Keratinocyte (primary cell): ENCODE results near the gene GTF3C5. TPM values are rescaled to one million over a fixed set of nuclear protein-coding genes. Genes with fewer than 3 reads are reported as not detected.

Experiments
- DNase-seq: peaks from one replicate; pipeline ENCODE4 v3.0.0-alpha.2; 2011; ENCODE audit warnings: low read depth, missing footprints, low spot score
- FAIRE-seq: peaks from 2 replicates; lab custom pipeline; 2011; peaks lifted over from hg19 to GRCh38; lab: Jason Lieb, UNC
- H2AFZ ChIP-seq: 2 replicates; pipeline ENCODE4 v1.6.0; 2012; ENCODE audit warnings: low read length, control low read depth, inconsistent platforms; ENCODE audit not compliant: control insufficient read depth
- H3K27ac ChIP-seq: 2 replicates; pipeline ENCODE4 v1.5.1; 2011; ENCODE audit warnings: low read length; ENCODE audit not compliant: control insufficient read depth, insufficient read depth
- H3K27me3 ChIP-seq: 3 replicates; pipeline ENCODE4 v1.6.0; 2011; ENCODE audit warnings: low read length; ENCODE audit not compliant: control insufficient read depth, insufficient read depth; ENCODE audit errors: extremely low read depth
- H3K36me3 ChIP-seq, 2 experiments: 2 replicates in 1 of 2; 3 replicates in 1 of 2; pipeline ENCODE4 v1.5.1; 2011; ENCODE audit warnings: low read length in 2 of 2, mild to moderate bottlenecking in 1 of 2; ENCODE audit not compliant: control insufficient read depth in 2 of 2, insufficient read depth in 2 of 2; ENCODE audit errors: extremely low read depth in 1 of 2
- H3K4me1 ChIP-seq: 3 replicates; pipeline ENCODE4 v1.5.1; 2011; ENCODE audit warnings: low read length; ENCODE audit not compliant: control insufficient read depth, insufficient read depth; ENCODE audit errors: extremely low read depth
- H3K4me2 ChIP-seq: 3 replicates; pipeline ENCODE4 v1.6.0; 2011; ENCODE audit warnings: low read depth, low read length; ENCODE audit not compliant: control insufficient read depth, insufficient read depth; ENCODE audit errors: extremely low read depth
- H3K4me3 ChIP-seq, 3 experiments: fragments of 200-600 bp in 1 of 3; sonication (generic) in 1 of 3; 2 replicates in 2 of 3; 3 replicates in 1 of 3; pipeline ENCODE4 v1.5.1; 2011 to 2016; ENCODE audit warnings: low read length in 3 of 3, mild to moderate bottlenecking in 3 of 3, control low read depth in 2 of 3, inconsistent platforms in 1 of 3, low read depth in 1 of 3, mixed read lengths in 1 of 3, mixed run types in 1 of 3, moderate library complexity in 1 of 3; ENCODE audit not compliant: control insufficient read depth in 2 of 3, insufficient read depth in 2 of 3; ENCODE audit errors: extremely low read depth in 1 of 3
- H3K79me2 ChIP-seq: 2 replicates; pipeline ENCODE4 v1.6.0; 2012; ENCODE audit warnings: low read length; ENCODE audit not compliant: control insufficient read depth, insufficient read depth
- H3K9ac ChIP-seq: 3 replicates; pipeline ENCODE4 v1.6.0; 2011; ENCODE audit warnings: low read length; ENCODE audit not compliant: control insufficient read depth, insufficient read depth; ENCODE audit errors: extremely low read depth
- H3K9me1 ChIP-seq: 3 replicates; pipeline ENCODE4 v1.6.0; 2011; ENCODE audit warnings: low read length; ENCODE audit not compliant: control insufficient read depth, insufficient read depth; ENCODE audit errors: extremely low read depth
- H3K9me3 ChIP-seq: 2 replicates; pipeline ENCODE4 v1.5.1; 2012; ENCODE audit warnings: low read depth, low read length; ENCODE audit not compliant: control insufficient read depth
- H4K20me1 ChIP-seq: 3 replicates; pipeline ENCODE4 v1.6.0; 2011; ENCODE audit warnings: low read length; ENCODE audit not compliant: control insufficient read depth, insufficient read depth; ENCODE audit errors: extremely low read depth
- CTCF ChIP-seq, 3 experiments: IDR thresholded peaks in 1 of 3; conservative IDR thresholded peaks in 1 of 3; optimal IDR thresholded peaks in 1 of 3; 2 replicates in 2 of 3; 3 replicates in 1 of 3; pipeline versions ENCODE3 to v1.5.1; 2011; ENCODE audit warnings: low read length in 3 of 3, mild to moderate bottlenecking in 3 of 3, moderate library complexity in 2 of 3, control low read depth in 1 of 3, inconsistent platforms in 1 of 3; ENCODE audit not compliant: insufficient read depth in 2 of 3; ENCODE audit errors: extremely low read depth in 1 of 3
- EZH2 ChIP-seq: IDR thresholded peaks from one replicate; pipeline ENCODE4 v1.6.1; 2012; ENCODE audit warnings: inconsistent platforms, mild to moderate bottlenecking, low read length, moderate library complexity
- dilution Hi-C: fragments of 300-500 bp; cut with MboI; formaldehyde crosslinking; loops from one replicate; pipeline ENCODE4 v1.7.0; 2020; ENCODE audit warnings: low sequenced_read_pairs; ENCODE audit not compliant: extremely low pct_ligation_motif_present
- polyA plus RNA-seq, 5 experiments: library from polyadenylated mRNA; depleted of rRNA in 3 of 5; stranded (reverse) in 3 of 5; stranded (forward) in 1 of 5; unstranded in 1 of 5; fragments of >200 nt; gene quantifications; 1 replicate in 1 of 5; 2 replicates in 3 of 5; 3 replicates in 1 of 5; pipeline versions ENCODE4 v1.2.1 to v1.2.3, GENCODE V29; 2011 to 2012; ENCODE audit warnings: missing spikeins in 2 of 5, low read depth in 1 of 5, low replicate concordance in 1 of 5

Gene GTF3C5
- polyA plus RNA-seq, 1 donor (not counting 4 experiments of a cell fraction or from before 2014, with no cell fraction given), result 37.2 TPM

- Histone ChIP-seq H3K9ac (no peak overlapping the region), H3K9me3 (no peaks in the 10 kb centered on the region), H2AFZ (no peak overlapping the region), H3K36me3 (peaks cover 44 to 48% of the 10 kb centered on the region in 2 experiments), H3K4me2 (no peak overlapping the region), H3K4me3 (no peak overlapping the region), H3K9me1 (no peaks in the 10 kb centered on the region), H3K79me2 (no peaks in the 10 kb centered on the region), H3K27me3 (no peaks in the 10 kb centered on the region), H3K4me1 (no peaks in the 10 kb centered on the region), H4K20me1 (no peaks in the 10 kb centered on the region), H3K27ac (no peak overlapping the region)
- DNase-seq (no peak), FAIRE-seq (no peak)
- TF ChIP-seq EZH2 (no peak), CTCF (optimal IDR thresholded peaks at IDR 0.05 in 1 of 3, IDR thresholded peaks at IDR 0.05 in 1 of 3, conservative IDR thresholded peaks at IDR 0.05 in 1 of 3; ENCODE audit: extremely low read depth in 1 of 3, insufficient read depth in 2 of 3, low read length in 3 of 3) (no peak)
- dilution Hi-C loops, result no loop called here
These were observed 68.1 kb downstream of the GTF3C5 start for GRCh38 chr9:133098871-133099270.

- peaks cover 47 to 50% of the 10 kb centered on the region in 2 experiments for H3K36me3 ChIP-seq
These were observed 69.1 kb downstream of the GTF3C5 start for GRCh38 chr9:133099726-133100505.

More at GRCh38 chr9:133099726-133100505, 69.1 kb downstream of the GTF3C5 start:
- dilution Hi-C loops, result no loop called here
- DNase-seq (no peak), FAIRE-seq (no peak)
- H4K20me1 ChIP-seq, result no peaks in the 10 kb centered on the region
- H3K9me1 ChIP-seq, result no peaks in the 10 kb centered on the region
- no peaks in the 10 kb centered on the region for H3K79me2 ChIP-seq
- H3K9ac ChIP-seq, result no peak overlapping the region
- no peak for TF ChIP-seq EZH2
- TF ChIP-seq CTCF (optimal IDR thresholded peaks at IDR 0.05 in 1 of 3, IDR thresholded peaks at IDR 0.05 in 1 of 3, conservative IDR thresholded peaks at IDR 0.05 in 1 of 3; ENCODE audit: extremely low read depth in 1 of 3, insufficient read depth in 2 of 3, low read length in 3 of 3), result no peak
- H3K4me2 ChIP-seq, result no peak overlapping the region
- no peak overlapping the region for H2AFZ ChIP-seq
- no peaks in the 10 kb centered on the region for H3K4me1 ChIP-seq
- H3K27ac ChIP-seq, result no peak overlapping the region
- no peaks in the 10 kb centered on the region for H3K9me3 ChIP-seq
- H3K27me3 ChIP-seq, result no peaks in the 10 kb centered on the region
- H3K4me3 ChIP-seq, result no peak overlapping the region
